Adrenal gland (tissue), 5 donors: ENCODE measurements around the gene CCT8L2.
"Not testable (repeated sequence)": the region's sequence is repeated elsewhere in the genome, so short reads cannot be mapped to it uniquely, and the experiment has no call there.

Experiments
- CTCF ChIP-seq, 6 experiments: fragments of 450-650 bp in 4 of 6; fragments of 200-600 bp in 2 of 6; sonication (generic) in 1 of 6; IDR thresholded peaks; 1 replicate in 5 of 6; 2 replicates in 1 of 6; pipeline versions ENCODE4 v1.5.1 to v1.8.0; 2016 to 2021; ENCODE audit warnings: antibody characterized with exemption in 6 of 6, mild to moderate bottlenecking in 2 of 6, moderate library complexity in 1 of 6
- POLR2A ChIP-seq, 2 donors: fragments of 450-650 bp; IDR thresholded peaks; one replicate each; pipeline ENCODE4 v1.6.1; 2017; ENCODE audit warnings: antibody characterized with exemption in 2 of 2, mild to moderate bottlenecking in 2 of 2, moderate library complexity in 1 of 2
- donor health status: DM: no; HTN: no; CAD: no.

GRCh38 chr22:16569240-16569834 is 23.3 kb downstream of the CCT8L2 start:
- not testable (repeated sequence) for TF ChIP-seq POLR2A, CTCF (IDR thresholded peaks at IDR 0.05)
